OCI-LY3 (cell line): ENCODE data around the gene AASDH.

Source experiments
- H2AFZ ChIP-seq: fragments of 200-600, 300-600 bp; shearing (Covaris generic); 2 replicates; pipeline ENCODE4 v1.6.0; 2014; ENCODE audit warnings: antibody characterized with exemption, low read depth, low read length
- H3K27ac ChIP-seq: fragments of 200-600, 300-600 bp; sonication (generic); 2 replicates; pipeline ENCODE4 v1.5.1; 2014; ENCODE audit warnings: mild to moderate bottlenecking, low read length, moderate library complexity, mixed read lengths
- H3K27me3 ChIP-seq: fragments of 200-600, 300-600 bp; sonication (generic); 2 replicates; pipeline ENCODE4 v1.6.1; 2014; ENCODE audit warnings: low read depth, low read length, mixed read lengths
- H3K36me3 ChIP-seq: fragments of 200-600, 300-600 bp; sonication (generic); replicated peaks from 2 replicates; pipeline ENCODE3; 2014; ENCODE audit warnings: low read depth, low read length, mixed read lengths
- H3K4me1 ChIP-seq: fragments of 300-600, 200-600 bp; sonication (generic); 2 replicates; pipeline ENCODE4 v1.6.1; 2014; ENCODE audit warnings: low read length, mixed read lengths
- H3K4me2 ChIP-seq: fragments of 200-600, 300-600 bp; sonication (generic); 2 replicates; pipeline ENCODE4 v1.6.1; 2014; ENCODE audit warnings: low read length, mixed read lengths
- H3K4me3 ChIP-seq: fragments of 300-600, 200-600 bp; sonication (generic); 2 replicates; pipeline ENCODE4 v1.5.1; 2014; ENCODE audit warnings: antibody characterized with exemption, mild to moderate bottlenecking, low read length, moderate library complexity
- H3K79me2 ChIP-seq: fragments of 300-600, 200-600 bp; shearing (Covaris generic); 2 replicates; pipeline ENCODE4 v1.6.1; 2014; ENCODE audit warnings: mild to moderate bottlenecking, low read length, mixed read lengths
- H3K9ac ChIP-seq: fragments of 300-600, 200-600 bp; shearing (Covaris generic); 2 replicates; pipeline ENCODE4 v1.6.0; 2014; ENCODE audit warnings: mild to moderate bottlenecking, low read length, moderate library complexity
- H3K9me3 ChIP-seq: fragments of 200-600, 300-600 bp; shearing (Covaris generic); 2 replicates; pipeline ENCODE4 v1.6.1; 2014; ENCODE audit warnings: low read length, mixed read lengths; ENCODE audit not compliant: insufficient read depth
- H4K20me1 ChIP-seq: fragments of 200-600, 300-600 bp; sonication (generic); 2 replicates; pipeline ENCODE4 v1.6.1; 2016; ENCODE audit warnings: low read length, mixed read lengths; ENCODE audit not compliant: insufficient read depth
- CTCF ChIP-seq: fragments of 200-600, 300-600 bp; sonication (generic); IDR thresholded peaks from 2 replicates; pipeline ENCODE4 v1.5.1; 2014; ENCODE audit warnings: antibody characterized with exemption, low read length, low read depth
- EZH2phosphoT487 ChIP-seq: fragments of 200-600 bp; shearing (Covaris generic); IDR thresholded peaks from 2 replicates; pipeline ENCODE4 v1.6.1; 2018; ENCODE audit warnings: antibody characterized with exemption, mixed run types, low read depth

The AASDH gene

DNA sequence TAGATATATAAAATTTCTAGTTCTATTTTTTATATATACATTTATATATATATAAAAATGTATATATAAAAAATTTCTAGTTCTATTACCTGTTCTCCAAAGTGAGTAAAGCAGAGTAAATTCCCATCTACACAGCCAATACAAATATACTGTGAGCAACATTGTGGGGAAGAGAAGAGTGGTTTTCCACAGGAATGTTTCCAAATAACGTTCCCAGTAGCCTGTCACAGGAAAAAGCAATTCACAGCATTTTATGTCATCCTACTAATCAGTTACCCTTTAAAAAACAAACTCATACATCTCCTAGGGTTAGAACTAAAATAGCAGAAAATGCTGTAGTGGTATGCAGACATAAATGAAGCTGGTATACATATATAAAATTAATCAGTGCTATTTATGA is 44.5 kb downstream of the AASDH start:
- H2AFZ ChIP-seq = no peak overlapping the region
- no peaks in the 10 kb centered on the region for H3K4me1 ChIP-seq
- H3K9me3 ChIP-seq = no peaks in the 10 kb centered on the region
- H3K4me3 ChIP-seq = no peak overlapping the region
- no peak overlapping the region for H3K27ac ChIP-seq
- no peak overlapping the region for H3K4me2 ChIP-seq
- H3K79me2 ChIP-seq = no peaks in the 10 kb centered on the region
- H4K20me1 ChIP-seq = no peaks in the 10 kb centered on the region
- H3K9ac ChIP-seq = no peak overlapping the region
- no peak for TF ChIP-seq CTCF
- TF ChIP-seq EZH2phosphoT487 = no peak
- H3K27me3 ChIP-seq = no peaks in the 10 kb centered on the region
- peaks cover 8% of the 10 kb centered on the region for H3K36me3 ChIP-seq

DNA sequence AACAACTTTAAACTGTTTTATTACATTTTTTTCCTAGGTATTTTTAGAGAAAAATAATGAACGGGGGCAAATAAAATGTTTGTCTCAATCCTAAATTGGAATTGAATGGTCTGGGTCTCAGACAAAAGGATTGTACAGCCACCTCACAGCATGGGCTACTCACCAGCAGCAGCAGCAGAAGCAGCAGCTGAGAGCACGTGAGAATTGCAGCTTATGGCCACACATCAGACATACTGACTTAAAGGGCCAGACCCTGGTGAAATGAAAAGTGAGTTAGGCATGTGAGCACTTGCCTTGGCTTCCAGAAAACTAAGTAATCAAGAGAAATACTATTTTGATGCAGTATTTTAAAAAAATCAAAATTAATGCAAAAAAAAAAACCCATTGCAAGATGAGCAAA is 56.6 kb downstream of the AASDH start:
- Histone ChIP-seq H3K79me2 (no peaks in the 10 kb centered on the region), H3K27ac (no peak overlapping the region), H3K4me1 (no peaks in the 10 kb centered on the region), H3K4me2 (no peak overlapping the region), H3K36me3 (no peaks in the 10 kb centered on the region), H4K20me1 (no peaks in the 10 kb centered on the region), H3K9ac (no peak overlapping the region), H3K27me3 (no peaks in the 10 kb centered on the region), H3K9me3 (no peaks in the 10 kb centered on the region), H3K4me3 (no peak overlapping the region), H2AFZ (no peak overlapping the region)
- TF ChIP-seq EZH2phosphoT487 = no peak
- no peak for TF ChIP-seq CTCF

DNA sequence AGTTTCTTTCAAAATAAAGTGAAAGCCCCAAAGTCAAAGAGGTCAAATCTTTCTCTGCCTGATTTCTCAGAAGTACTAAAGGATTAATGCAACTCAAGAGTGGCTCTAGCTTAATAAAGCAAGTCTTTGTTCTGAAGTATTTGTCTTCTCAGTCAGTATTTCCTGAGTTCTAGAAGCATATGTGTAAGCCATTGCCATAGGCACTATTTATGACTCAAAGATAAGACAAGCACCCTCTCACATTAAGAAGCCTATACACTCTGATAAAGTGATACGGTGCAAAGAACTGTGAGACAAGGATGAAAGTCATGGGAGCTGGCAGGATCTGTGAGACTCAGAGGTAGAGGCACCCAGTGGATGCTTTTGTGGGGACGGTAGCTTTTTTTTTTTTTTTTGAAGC is 60.9 kb downstream of the AASDH start:
- H3K27ac ChIP-seq = no peak overlapping the region

DNA sequence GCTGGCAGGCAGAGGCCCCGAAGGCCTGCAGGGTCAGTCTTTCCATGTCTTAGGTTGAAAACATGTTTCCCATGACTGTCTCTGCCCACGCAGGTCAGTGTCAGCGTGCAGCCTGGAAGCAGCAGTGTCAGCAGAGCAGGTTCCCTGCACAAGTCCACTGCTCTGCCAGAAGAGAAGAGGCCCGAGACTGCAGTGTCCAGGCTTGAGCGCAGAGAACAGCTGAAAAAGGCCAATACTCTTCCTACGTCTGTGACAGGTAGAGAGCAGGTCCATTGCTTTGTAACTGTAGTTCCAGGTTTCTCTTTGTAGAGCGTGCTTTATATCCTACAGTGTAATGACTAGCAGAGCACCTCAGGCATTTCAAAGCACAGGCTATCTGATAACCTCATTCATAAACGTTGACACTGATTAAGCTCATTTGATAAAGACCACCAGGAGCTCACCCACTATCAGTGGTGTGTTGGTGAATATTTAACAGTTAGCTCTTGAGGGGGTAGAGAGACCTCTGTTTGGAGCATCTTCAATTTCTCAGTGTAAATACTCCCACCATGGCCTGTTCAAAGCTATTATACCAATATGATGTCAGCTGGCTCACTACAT is 63.2 kb downstream of the AASDH start:
- no peaks in the 10 kb centered on the region for H3K4me1 ChIP-seq
- H3K79me2 ChIP-seq = no peaks in the 10 kb centered on the region
- H3K27me3 ChIP-seq = no peaks in the 10 kb centered on the region
- H3K27ac ChIP-seq = no peak overlapping the region
- no peaks in the 10 kb centered on the region for H4K20me1 ChIP-seq
- H3K4me3 ChIP-seq = no peak overlapping the region
- no peaks in the 10 kb centered on the region for H3K9me3 ChIP-seq
- H3K9ac ChIP-seq = no peak overlapping the region
- TF ChIP-seq EZH2phosphoT487 = no peak
- TF ChIP-seq CTCF = no peak
- H3K36me3 ChIP-seq = no peaks in the 10 kb centered on the region
- no peak overlapping the region for H2AFZ ChIP-seq
- no peak overlapping the region for H3K4me2 ChIP-seq

More for the DNA sequence above, 60.9 kb downstream of the AASDH start:
- no peaks in the 10 kb centered on the region for H3K27me3 ChIP-seq
- TF ChIP-seq CTCF = no peak
- TF ChIP-seq EZH2phosphoT487 = no peak
- no peaks in the 10 kb centered on the region for H4K20me1 ChIP-seq
- no peaks in the 10 kb centered on the region for H3K79me2 ChIP-seq
- H3K9ac ChIP-seq = no peak overlapping the region
- H2AFZ ChIP-seq = no peak overlapping the region
- no peaks in the 10 kb centered on the region for H3K36me3 ChIP-seq
- no peaks in the 10 kb centered on the region for H3K4me1 ChIP-seq
- H3K9me3 ChIP-seq = no peaks in the 10 kb centered on the region
- no peak overlapping the region for H3K4me2 ChIP-seq
- no peak overlapping the region for H3K4me3 ChIP-seq
